OCI-LY7 (cell line): Measurements from ENCODE around the gene LIMS1.
"Not testable (repeated sequence)": the region's sequence is repeated elsewhere in the genome, so short reads cannot be mapped to it uniquely, and the experiment has no call there.

ENCODE experiments used
- CTCF ChIP-seq: fragments of 200-600 bp; sonication (generic); conservative IDR thresholded peaks from 2 replicates; pipeline ENCODE4 v1.5.1; 2014; ENCODE audit warnings: mild to moderate bottlenecking, antibody characterized with exemption, low read length, moderate library complexity, mixed read lengths
- EZH2phosphoT487 ChIP-seq: fragments of 200-600 bp; sonication (generic); IDR thresholded peaks from 2 replicates; pipeline ENCODE4 v1.6.1; 2018; ENCODE audit warnings: low read depth, borderline replicate concordance, mild to moderate bottlenecking, mixed run types, antibody characterized with exemption, low read length, moderate library complexity, mixed read lengths

DNA sequence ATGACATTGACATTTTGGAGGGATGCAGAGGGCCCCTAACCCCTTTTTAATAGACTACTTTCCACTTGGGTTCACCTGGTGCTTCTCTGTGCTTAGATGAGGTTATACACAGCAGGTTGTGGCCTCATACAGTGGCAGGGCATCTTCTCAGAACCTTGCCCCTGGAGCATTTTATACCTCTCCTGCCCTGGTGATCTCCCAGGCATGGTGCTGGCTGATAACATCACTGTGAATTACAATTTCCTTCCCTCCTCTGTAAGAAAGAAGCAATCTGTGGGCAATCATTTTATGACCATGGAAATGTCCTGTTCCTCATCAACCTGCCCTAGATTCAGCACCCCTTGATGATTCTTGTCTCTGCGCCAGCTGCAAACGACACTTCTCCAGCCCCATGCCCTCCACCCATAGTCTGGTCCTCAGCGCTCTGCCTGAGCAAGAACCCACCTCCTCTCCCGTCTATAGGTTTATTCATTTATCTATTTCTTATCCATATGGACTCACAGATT, 143.0 kb downstream of the LIMS1 start:
- not testable (repeated sequence) for TF ChIP-seq CTCF, EZH2phosphoT487
